HG02938 (cell line): Measurements from ENCODE around the gene ROM1.
A peak's percentile ranks its signal among the peaks of the same experiment; 100 is the strongest.
"Not testable (repeated sequence)": the region's sequence is repeated elsewhere in the genome, so short reads cannot be mapped to it uniquely, and the experiment has no call there.

Source experiments
- ATAC-seq: cut with Tn5 transposase; IDR thresholded peaks from one replicate; pipeline ENCODE4 v1.9.1; 2021; ENCODE audit warnings: mild to moderate bottlenecking, moderate library complexity; ENCODE audit not compliant: unreplicated experiment

ROM1 gene

DNA sequence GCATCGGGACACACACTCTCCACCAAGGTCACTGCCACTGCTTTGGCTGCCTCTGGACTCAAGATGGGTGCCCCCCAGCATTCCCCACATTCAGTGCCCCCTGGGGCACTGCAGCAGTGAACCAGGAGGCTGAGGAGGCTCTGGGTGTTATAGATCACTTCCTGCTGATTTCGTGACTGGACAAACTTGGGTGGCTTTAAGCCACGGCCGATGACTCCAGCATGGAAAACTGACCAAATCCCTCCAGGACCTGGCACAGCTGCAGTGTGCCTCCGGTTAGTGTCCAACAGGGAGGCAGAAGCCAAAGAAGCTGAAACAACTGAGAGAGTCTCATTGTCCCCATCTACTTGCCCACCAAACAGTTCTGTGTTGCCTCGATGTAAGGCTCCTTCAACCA lies 34.5 kb downstream of the ROM1 start:
- no peak for ATAC-seq

DNA sequence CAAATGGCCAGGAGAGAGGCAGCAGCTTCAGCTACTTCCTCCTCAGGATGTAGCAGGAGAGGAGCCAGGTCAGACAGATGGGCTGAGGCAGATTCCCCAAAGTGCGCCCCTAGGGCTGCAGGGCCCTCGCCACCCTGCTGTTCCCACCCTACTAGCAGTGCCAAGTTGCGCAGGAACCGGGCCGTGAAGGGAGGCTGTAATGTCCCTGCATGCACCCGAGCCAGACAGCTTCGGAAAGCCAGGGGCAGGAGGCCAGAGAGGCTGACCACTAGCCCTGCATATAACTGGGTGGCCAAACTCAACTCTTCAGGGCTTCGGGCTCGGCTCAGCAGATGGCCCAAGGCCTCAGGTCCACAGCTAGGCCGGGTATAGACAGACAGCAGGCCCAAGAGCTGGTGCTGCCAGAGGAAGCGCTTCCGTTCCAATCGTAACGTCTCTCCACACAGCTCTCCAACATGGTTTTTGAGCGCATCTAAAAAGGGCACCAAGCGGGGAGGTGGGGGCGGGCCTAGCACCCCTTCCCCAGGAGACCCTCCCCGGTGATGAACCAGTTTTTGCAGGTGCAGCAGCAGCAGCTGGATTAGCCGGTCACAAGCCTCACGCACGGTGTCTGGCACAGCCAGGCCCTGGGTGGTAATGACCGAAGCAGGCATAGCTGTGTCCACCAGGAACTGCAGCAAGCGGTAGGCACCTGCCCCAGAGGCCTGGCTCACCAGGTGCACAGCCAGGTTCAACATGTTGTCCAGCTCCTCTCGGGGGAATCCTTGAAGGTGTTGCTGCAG lies 35.3 kb downstream of the ROM1 start:
- ATAC-seq = no peak

DNA sequence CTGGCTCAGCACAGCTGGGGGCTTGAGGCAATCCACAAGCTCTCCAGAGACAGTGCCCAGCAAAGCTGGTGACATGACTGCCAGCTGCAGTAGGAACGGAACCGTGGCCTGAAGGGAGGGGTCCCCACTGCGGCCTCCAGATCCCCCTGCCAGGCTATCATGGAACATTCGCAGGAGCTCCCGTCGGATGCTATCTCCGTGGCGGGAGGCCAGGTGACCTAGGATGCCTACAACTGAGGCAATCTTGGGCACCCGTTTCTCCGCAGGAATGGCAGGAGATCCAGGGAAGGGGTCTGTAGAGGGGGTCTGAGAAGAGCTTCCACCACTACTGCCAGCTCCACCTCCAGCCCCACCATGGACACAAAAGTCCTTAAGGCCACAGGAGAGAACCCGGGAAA lies 35.9 kb downstream of the ROM1 start:
- ATAC-seq = no peak

DNA sequence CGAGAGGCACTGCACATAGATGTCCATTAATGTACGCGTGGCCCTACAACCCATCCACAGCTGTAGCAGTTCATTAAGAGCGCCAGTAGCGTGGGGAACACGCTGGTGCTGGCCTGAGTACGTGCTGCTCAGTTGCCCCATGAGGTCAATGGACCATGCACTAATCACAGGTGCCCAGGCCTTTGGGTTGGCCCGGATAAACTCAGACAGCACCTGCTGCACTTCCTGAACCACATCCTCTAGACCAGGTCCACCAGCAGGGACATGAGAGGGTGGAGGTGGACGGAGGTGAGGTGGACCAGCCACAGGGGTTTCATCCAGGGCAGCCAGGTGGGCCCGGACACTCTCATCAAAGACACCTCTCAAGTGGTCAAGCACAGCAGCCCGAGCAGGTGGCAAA lies 36.4 kb downstream of the ROM1 start:
- ATAC-seq = no peak

DNA sequence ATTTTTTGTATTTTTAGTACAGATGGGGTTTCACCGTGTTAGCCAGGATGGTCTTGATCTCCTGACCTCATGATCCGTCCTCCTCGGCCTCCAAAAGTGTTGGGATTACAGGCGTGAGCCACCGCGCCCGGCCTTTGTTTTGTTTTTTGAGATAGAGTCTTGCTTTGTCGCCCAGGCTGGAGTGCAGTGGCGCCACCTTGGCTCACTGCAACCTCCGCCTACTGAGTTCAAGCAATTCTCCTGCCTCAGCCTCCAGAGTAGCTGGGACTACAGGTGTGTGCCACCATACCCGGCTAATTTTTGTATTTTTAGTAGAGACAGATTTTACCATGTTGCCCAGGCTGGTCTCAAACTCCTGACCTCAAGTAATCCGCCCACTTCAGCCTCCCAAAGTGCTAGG lies 37.2 kb downstream of the ROM1 start:
- ATAC-seq = not testable (repeated sequence)

DNA sequence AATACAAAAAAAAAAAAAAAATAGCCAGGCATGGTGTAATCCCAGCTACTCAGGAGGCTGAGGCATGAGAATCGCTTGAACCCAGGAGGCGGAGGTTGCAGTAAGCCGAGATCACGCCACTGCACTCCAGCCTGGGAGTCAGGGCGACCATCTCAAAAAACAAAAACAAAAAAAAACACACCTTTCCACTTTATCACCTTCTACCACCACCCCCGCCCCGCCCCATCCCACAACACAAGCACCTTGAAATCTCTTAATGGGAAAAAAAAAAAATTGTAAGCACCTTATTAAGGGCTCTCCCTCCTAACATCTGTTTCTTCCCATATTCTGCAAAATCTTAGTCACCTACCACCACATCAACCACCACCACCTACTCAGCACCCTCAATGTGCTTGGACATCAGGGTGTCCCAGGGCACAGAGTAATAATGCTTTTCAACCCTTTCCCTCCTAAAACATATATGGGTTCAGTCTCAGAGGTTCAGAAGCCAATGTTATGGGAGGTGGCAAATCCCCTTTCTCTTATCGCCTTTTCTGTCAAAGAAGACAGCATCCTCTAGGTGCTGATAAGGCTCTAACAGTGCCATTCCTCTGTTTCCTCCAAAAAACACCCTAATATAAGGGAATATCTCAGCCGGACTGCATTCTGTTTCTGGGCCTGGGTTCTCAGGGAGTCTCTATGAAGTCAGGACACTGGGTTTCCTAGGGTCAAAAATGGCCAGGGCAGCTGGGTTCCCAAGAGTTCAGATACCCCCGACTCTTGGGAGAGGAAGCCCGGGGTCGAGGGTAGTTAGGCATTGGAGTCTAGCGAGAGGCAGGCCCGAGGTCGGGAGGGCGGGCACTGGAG lies 39.3 kb downstream of the ROM1 start:
- no peak for ATAC-seq

DNA sequence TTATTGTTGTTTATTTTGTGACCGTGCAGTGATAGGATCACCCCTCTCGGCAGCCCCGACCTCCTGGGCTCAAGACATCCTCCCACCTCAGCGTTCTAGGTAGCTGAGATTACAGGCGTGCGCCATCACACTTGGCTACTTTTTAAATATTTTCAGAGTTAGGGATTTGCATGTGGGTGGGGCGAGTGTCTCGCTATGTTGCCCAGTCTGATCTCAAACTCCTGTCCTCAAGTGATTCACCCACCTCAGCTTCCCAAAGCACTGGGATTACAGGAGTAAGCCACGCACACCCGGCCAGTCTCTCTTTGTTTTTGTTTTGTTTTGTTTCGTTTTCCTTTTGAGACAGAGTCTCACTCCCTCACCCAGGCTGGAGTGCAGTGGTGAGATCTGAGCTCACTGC lies 41.2 kb downstream of the ROM1 start:
- no peak for ATAC-seq

DNA sequence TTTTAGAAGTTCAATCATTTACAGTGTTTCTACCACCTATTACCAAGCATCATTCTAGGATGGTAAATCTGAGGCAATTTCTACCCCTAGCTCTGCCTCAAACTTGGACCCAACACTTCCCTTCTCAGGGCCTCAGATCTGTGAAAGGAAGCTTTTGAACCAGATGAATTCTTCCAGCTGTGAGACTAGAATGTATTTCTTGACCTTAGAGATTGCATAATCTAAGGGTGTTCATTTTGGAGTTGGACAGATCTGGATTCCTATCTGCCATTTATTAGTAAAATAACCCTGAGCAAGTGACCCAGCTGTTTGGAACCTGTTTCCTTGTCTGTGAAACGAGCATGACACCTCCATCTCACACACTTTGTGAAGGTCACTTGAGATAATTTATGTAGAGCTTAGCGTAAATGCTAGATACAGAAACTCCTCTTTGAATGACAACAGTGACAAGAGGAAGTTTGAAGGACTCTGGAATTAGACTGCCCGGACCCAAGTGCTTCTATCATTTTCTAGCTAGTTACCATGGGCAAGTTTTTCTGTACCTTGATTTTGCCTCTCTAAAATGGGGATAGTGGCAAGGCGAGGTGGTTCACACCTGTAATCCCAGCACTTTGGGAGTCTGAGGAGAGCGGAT lies 43.9 kb downstream of the ROM1 start:
- ATAC-seq = no peak

DNA sequence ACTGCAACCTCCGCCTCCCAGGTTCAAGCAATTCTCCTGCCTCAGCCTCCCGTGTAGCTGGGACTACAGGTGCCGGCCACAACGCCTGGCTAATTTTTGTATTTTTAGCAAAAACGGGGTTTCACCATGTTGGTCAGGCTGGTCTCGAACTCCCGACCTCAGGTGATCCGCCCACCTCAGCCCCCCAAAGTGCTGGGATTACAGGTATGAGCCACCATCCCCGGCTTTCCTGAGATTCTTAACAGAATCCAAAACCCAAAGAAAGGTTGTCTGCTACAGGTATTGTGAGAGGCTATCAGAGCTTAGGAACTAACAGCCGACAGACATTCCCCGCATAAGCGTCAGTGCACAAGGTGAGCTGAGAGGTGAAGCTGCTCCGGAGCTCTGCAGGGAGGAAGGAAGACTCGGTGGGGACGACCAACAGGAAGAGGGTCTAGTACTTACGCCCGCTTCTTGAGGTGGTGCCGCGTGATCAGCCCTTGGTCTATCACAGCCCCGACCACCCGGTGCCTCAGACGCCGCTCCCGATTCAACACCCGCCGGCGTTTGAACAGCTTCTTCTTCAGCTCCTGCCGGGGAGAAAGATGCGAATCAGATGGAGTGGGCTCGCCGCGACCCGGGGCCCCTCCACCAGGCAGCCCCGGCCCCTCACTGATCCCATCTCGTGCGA lies 51.5 kb downstream of the ROM1 start:
- ATAC-seq = peak; percentile 33
